NCI-H748 (cell line): ENCODE data around the gene C3orf52.

Experiments used
- DNase-seq: peaks from one replicate; lab custom pipeline; 2025; ENCODE audit not compliant: unreplicated experiment; lab: John Stamatoyannopoulos, UW

The C3orf52 gene

DNA sequence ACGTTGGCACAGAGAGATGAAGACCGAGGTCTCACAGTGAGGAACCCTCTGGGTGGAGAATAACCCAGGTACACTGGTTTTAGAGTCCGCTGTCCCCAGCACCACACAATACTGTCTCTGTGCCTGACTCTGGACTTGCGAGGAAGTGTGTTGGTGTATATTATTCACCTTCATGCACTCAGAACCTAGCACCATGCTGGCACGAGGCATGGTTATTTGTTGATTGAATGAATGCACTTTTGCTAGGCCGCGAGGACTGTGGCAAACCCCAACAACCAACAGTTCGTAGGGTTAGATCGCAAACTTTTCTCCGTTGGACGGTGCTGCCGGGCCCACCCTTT lies 484 bp upstream of the C3orf52 start:
- peak; percentile 37 for DNase-seq

DNA sequence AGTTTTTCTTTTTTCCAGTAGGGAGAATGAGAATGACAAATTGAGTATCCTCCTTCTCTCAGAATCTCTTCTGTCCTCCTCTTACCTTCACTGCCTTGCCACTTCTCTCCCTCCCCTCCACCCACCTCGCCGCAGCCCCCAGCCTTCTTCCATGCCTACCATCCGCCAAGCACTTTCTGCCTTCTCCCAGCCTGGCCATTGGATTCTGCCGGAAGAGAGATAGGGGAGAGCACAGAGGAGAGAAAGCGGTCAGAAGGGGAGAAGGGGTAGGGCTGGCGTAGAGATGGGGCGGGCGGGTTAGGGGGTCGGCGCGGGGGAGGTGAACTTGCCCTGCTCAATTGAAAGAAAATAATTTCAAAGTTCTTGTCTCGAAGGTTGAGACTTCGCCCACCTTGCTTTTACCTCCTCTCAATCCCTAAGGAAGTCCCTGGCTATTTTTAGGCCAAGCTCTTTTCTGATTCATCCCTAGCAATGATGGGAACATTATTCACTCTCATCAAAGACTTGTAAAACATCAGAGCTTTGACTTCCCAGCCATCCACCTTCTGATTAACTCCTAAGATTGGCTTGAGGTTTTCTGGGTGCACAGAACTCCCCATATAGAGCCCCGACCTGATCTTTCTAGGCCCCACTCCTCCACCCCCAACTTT lies 811 bp downstream of the C3orf52 start:
- peak; percentile 23 for DNase-seq

DNA sequence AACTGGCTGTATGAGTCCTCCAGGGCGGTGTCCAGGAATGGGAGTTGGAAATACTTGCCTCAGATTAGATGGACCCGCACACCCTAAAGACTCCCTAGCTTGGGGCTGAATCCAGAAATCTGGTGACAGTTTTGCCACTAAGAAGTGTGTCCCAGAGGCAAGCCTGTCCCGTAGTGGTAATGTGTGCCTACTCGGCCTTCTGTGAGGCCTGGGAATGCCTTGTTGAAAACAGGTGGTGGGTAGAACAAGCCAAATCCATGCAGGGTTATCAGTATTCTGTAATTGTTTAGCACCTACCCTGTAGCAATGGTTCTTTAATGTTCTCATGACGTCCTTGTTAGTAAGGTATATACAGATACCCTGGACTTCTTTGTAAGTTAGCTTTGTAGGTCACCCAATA lies 1.6 kb downstream of the C3orf52 start:
- DNase-seq: no peak

DNA sequence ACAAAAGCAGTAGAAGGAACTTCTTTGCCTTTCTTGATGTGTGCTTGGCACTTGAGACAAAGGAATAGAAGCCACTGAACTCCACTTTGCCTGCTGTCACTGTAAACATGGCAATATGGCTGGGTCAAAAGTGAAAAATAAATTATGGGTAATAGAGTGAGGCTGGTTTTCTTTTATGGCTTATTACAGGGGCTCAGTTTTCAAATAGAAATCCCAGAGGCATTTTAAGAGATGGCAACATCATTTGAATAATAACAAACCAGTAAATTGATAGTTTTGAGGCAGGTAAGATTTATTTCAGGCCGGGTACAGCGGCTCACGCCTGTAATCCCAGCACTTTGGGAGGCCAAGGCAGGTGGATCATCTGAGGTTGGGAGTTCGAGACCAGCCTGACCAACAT lies 2.8 kb downstream of the C3orf52 start:
- DNase-seq: no peak

DNA sequence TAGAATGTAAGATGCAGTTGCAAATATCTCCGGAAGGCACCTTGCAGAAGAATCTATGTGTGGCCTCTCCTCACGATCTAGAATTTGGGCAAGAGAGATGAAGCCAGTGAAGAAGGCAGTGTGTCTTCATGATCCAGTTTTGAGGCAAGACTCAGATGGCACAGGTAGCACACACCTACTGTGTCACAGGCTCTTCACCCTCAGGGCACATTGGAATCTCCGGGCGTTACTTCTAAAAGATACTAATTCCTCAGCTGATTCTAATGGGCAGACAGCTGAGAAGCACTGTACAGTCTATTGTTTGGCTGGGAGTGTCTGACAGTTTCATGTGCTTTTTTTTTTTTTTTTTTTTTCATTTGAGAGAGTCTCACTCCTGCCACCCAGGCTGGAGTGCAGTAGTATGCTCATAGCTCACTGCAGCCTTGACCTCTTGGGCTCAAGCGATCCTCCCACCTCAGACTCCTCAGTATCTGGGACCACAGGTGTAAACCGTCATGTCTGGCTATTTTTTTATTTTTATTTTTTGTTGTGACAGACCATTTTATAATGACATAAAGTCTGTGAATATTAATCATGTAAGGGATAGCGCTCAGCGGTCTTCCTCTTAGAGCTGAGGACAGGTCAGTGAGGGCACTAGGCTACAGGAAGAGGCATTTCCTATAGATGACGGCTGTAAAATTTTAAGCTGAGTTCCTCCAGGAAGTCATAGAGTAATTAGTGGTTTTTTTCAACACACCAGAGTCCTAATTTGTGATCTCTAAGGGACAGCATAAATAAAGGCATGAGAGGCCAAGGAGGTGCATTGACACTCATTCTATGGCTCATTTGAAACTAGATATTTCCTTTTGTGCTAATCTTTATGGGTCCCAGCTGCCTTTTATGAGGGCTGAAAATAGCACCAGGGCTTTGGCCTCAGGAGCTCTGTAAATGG lies 4.0 kb downstream of the C3orf52 start:
- DNase-seq: peak; percentile 25

DNA sequence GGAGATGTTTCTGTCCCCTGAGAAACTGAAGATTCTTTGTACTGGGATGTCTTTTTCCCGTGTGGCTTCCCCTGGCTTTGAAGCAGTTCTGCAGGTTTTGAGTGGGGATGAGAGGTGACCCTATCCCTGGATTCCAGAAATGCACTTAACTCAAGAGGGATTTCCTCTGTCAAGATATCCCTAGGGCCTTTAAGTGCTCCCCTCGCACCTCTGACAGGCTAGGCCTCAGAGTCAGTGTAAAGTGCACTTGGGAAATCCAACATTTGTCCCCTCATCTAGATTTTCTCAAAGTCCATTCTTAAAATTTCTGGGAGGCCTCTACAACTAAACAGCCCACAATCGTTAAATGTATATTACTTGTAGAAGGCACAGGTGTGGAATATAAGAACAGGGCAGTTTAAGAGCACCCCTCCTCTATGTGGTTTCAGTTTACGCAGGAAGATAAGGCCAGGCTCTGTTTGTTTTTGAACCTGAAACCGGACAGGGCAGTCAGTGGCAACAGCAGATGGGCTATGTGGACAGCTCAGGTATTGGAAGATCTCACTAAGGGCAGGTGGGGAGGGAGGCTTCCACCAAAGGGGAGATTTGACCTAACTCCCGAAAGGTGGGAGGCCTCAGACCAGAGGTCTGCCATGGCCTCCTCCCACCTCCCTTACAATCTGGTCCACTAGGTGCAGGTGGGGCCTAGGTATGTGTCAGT lies 4.8 kb downstream of the C3orf52 start:
- peak; percentile 28 for DNase-seq

DNA sequence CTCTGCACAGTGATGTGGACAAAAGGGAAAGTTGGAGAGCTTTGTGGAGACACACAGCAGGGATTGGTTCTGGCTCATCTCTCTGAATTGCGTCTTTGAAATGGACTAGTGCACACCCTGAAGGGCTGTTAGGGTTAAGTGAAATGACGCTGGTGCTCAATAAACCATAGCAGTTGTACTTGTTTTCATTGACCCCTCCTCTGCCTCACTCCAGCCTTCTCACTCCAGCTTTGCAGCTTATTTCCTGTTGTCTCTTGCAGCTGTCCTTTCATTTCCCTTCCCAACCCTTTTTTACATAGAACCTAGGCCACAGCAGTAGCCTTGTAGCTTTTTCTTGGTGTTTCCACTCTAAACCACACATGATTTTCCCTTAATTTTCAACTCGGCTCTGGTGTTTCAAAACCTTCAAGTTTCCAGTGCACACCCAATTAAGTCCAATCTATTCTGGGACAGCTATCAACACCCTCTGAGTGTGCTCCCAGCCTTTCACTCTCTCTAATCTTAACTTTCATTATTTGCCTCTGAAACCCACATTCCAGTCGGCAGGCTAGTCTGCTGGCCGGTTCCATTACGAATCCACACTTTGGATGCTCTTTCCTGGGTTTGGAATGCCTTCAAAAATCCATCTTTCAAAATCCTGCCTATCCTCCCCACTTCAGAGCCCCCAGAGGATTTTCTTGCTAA lies 6.4 kb downstream of the C3orf52 start:
- no peak for DNase-seq

- DNase-seq: no peak
These were observed 7.0 kb downstream of the C3orf52 start for GRCh38 chr3:112093180-112093522.

DNA sequence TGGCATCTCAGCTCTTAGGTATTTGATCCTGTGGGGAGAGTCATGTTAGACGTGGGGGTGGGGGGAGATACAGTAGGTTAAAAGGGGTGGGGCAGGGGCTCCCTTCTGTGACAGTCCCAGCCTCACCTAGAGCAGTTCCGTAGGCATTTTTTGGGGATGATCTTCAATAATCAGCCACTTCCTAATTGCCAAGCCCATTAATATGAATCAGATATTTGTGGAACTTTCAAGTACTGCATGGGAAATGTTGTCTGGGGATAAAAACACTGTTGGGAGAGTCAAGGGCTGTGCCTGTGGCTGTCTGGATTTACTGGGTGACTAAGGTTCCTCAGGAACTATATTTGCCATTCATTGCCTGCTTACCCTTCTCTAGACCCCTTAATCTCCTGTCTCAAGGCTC lies 9.5 kb downstream of the C3orf52 start:
- DNase-seq: no peak

- no peak for DNase-seq
These were observed 10.0 kb downstream of the C3orf52 start for GRCh38 chr3:112096176-112096575.

GRCh38 chr3:112097378-112097777 lies 11.2 kb downstream of the C3orf52 start:
- DNase-seq: peak; percentile 62

DNA sequence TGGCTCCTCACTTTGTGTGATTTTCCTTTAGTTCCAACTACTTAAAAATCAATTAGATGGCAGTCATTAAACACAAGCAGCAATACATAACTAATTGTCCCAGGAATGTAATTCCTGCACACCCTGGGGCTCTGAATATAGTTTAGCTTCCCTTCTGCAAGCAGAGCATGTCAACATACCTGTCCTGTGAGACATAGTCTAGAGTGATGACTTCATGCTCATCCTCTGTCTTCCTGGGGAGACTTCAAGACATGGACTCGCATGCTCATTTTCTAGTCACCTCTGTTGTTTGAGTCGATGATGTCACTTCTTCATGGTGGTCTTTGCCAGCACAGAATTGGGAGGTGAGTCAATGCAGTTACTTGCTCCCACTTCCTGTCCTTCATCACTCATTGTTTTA lies 15.7 kb downstream of the C3orf52 start:
- no peak for DNase-seq

GRCh38 chr3:112104774-112105173 lies 18.6 kb downstream of the C3orf52 start:
- DNase-seq: no peak

DNA sequence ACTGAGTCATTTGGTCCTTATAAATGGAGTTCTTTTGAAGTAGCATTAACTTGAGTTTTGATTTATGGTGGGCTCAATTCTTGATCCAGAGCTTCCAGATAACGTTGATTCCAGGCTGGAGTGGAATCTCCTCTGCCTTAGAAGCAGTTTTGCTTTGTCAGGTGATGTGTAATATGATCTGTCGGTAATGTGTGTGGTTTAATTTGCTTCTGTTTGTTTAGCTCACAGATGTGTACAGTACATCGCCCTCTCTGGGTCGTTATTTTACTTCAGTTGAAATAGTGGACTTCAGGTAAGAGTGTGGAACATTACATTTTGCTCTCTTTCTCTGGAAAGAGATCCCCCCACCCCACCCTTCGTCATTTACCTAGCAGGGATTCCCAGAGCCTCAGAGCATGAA lies 23.1 kb downstream of the C3orf52 start:
- peak; percentile 85 for DNase-seq

- peak; percentile 69 for DNase-seq
These were observed 25.7 kb downstream of the C3orf52 start for GRCh38 chr3:112111785-112112402.

DNA sequence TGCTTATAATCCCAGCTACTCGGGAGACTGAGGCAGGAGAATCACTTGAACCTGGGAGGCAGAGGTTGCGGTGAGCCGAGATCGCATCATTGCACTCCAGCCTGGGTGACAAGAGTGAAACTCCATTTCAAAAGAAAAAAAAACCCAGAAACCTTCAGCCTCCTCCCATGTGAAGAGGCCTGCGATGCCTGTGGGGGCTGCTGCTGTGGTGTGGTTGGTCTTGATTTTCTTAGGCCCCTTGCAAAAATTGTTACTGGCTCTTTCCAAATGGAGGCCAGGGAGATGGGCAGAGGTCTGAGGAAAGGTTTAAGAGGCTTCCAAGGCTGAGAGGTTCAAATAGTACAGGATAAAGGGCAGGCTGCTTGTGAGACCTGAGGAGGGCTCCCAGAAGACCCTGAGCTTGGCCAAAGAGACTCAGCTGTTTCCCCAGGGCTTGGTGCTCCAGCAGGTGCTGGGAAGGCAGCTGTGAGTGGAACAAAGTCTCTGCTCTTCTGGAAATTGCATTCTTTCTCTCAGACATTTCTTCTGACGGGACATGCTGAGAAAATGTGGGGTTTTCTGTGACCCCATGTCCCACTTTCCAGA lies 28.5 kb downstream of the C3orf52 start:
- no peak for DNase-seq

DNA sequence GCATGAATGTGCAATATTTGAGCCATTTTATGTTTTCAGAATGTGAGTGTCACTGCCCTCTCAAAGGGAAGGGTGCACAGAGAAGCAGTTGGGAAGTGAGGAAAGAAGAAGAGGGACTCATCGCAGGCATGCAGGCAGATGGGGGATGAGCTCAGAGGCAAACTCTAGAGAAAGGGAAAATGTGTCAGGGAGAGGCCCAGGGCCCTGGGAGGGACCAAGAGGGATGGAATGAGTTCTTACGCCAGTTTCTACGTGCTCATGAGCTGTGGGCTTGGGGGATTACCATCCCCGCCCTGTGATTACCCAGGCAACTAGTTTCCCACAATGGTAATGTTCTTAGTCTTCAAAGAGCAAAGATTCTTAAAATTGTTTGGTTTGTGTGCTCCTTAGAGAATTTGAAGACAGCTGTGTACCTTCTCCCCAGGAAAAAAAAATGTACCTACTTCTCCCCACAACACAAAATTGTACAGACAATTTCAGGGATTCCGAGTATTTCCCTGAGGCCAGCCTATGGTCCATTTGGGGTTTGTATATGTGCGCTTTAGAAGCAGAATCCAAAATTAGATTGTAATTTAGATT lies 29.1 kb downstream of the C3orf52 start:
- DNase-seq: no peak

GRCh38 chr3:112115806-112116383 lies 29.7 kb downstream of the C3orf52 start:
- no peak for DNase-seq

DNA sequence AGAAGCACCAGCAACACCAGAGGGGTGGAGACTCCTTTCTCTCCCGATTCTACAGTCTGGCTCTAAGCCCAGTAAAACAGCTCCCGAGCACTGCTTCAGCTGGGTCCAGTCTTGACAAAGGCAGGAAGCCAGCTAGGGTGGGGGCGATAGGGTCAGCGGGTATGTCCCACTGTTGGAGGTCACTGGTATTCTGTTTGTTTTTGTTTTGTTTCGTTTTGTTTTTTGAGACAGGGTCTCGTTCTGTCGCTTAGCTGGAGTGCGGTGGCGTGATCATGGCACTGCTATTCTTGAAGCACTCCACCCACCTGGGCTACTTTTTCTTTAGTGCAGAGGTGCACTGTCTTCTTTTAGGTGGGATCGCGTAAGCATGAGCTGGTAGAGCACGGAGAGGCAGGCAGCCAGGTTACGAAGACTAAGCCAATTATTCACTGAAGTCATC lies 30.6 kb downstream of the C3orf52 start:
- no peak for DNase-seq

- DNase-seq: no peak
These were observed 31.2 kb downstream of the C3orf52 start for GRCh38 chr3:112117415-112117814.
